NCI-H524 treated with DMSO at 0.1 percent for 48 hours (cell line): ENCODE results near the gene EPB41L4B.
A peak's percentile ranks its signal among the peaks of the same experiment; 100 is the strongest.
"Not testable (repeated sequence)": the region's sequence is repeated elsewhere in the genome, so short reads cannot be mapped to it uniquely, and the experiment has no call there.

Experiments
- DNase-seq: peaks from one replicate; lab custom pipeline; 2025; lab: John Stamatoyannopoulos, UW

EPB41L4B gene

GRCh38 chr9:109244179-109245132, 76.4 kb downstream of the EPB41L4B start:
- DNase-seq: no peak

- DNase-seq: peak; percentile 34
These were observed 78.1 kb downstream of the EPB41L4B start for GRCh38 chr9:109242741-109243140.

GRCh38 chr9:109242014-109242413, 78.8 kb downstream of the EPB41L4B start:
- no peak for DNase-seq

- no peak for DNase-seq
These were observed 79.7 kb downstream of the EPB41L4B start for GRCh38 chr9:109241207-109241606.

GRCh38 chr9:109239240-109239639, 81.6 kb downstream of the EPB41L4B start:
- no peak for DNase-seq

- DNase-seq: no peak
These were observed 82.2 kb downstream of the EPB41L4B start for GRCh38 chr9:109238655-109239054.

GRCh38 chr9:109238125-109238524, 82.7 kb downstream of the EPB41L4B start:
- no peak for DNase-seq

GRCh38 chr9:109232449-109233237, 88.2 kb downstream of the EPB41L4B start:
- no peak for DNase-seq

GRCh38 chr9:109231593-109231992, 89.3 kb downstream of the EPB41L4B start:
- no peak for DNase-seq

GRCh38 chr9:109230277-109230676, 90.6 kb downstream of the EPB41L4B start:
- DNase-seq: no peak

GRCh38 chr9:109229682-109230081, 91.2 kb downstream of the EPB41L4B start:
- DNase-seq: peak; percentile 40

- no peak for DNase-seq
These were observed 92.7 kb downstream of the EPB41L4B start for GRCh38 chr9:109228093-109228642.

GRCh38 chr9:109225629-109226028, 95.2 kb downstream of the EPB41L4B start:
- DNase-seq: no peak

GRCh38 chr9:109224751-109225150, 96.1 kb downstream of the EPB41L4B start:
- peak; percentile 98 for DNase-seq

GRCh38 chr9:109218242-109218641, 102.6 kb downstream of the EPB41L4B start:
- DNase-seq: not testable (repeated sequence)

- no peak for DNase-seq
These were observed 106.4 kb downstream of the EPB41L4B start for GRCh38 chr9:109214414-109214813.

GRCh38 chr9:109213285-109214121, 107.4 kb downstream of the EPB41L4B start:
- no peak for DNase-seq

GRCh38 chr9:109212768-109213167, 108.1 kb downstream of the EPB41L4B start:
- no peak for DNase-seq

GRCh38 chr9:109206670-109207069, 114.2 kb downstream of the EPB41L4B start:
- DNase-seq: no peak

- DNase-seq: no peak
These were observed 115.3 kb downstream of the EPB41L4B start for GRCh38 chr9:109205526-109205925.

- no peak for DNase-seq
These were observed 117.0 kb downstream of the EPB41L4B start for GRCh38 chr9:109203761-109204360.
